Neural progenitor cell (in vitro differentiated cells): ENCODE results near the gene MYB.

Experiments used
- EZH2 ChIP-seq: fragments of 200-600 bp; sonication (generic); IDR thresholded peaks from 2 replicates; pipeline ENCODE4 v1.6.1; 2017; ENCODE audit warnings: antibody characterized with exemption, mild to moderate bottlenecking, moderate library complexity
- EZH2phosphoT487 ChIP-seq: fragments of 200-600 bp; sonication (generic); IDR thresholded peaks from 2 replicates; pipeline ENCODE4 v1.6.1; 2017; ENCODE audit warnings: antibody characterized with exemption
- TF ChIP-seq, protein P1 (sequence below): fragments of 200-600 bp; sonication (generic); IDR thresholded peaks from 2 replicates; pipeline ENCODE4 v1.5.1; 2017; ENCODE audit warnings: antibody characterized with exemption, mild to moderate bottlenecking

DNA sequence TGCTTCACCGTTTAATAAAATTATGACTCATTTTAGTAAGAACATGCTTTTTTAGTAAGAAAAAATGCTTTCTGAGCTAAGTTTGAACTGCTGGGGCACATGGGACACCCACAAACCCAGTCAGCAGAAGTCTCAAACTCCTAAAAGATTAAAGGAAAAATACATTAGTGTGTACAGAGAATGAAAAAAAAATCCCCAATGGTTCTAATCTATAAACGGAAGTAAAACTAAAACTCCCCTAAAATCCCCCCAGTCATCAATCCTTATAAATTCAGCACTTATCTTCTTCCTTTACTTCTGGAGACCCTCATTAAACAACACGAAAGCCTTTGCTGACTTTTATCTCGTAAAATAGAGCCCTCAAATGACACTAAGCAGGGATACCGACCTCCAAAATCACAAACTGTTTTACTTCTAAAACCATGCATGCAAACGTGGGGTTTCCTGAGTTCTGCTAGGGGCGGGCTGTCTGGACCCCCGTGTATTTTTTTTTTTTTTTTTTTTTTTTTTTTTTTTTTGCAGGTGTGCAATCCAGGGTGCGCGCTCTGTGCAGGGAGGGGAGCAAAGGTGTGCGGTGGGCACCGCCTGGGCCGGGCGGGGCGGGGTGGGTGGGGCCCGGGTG lies 1.1 kb upstream of the MYB start:
- TF ChIP-seq, protein P1, sequence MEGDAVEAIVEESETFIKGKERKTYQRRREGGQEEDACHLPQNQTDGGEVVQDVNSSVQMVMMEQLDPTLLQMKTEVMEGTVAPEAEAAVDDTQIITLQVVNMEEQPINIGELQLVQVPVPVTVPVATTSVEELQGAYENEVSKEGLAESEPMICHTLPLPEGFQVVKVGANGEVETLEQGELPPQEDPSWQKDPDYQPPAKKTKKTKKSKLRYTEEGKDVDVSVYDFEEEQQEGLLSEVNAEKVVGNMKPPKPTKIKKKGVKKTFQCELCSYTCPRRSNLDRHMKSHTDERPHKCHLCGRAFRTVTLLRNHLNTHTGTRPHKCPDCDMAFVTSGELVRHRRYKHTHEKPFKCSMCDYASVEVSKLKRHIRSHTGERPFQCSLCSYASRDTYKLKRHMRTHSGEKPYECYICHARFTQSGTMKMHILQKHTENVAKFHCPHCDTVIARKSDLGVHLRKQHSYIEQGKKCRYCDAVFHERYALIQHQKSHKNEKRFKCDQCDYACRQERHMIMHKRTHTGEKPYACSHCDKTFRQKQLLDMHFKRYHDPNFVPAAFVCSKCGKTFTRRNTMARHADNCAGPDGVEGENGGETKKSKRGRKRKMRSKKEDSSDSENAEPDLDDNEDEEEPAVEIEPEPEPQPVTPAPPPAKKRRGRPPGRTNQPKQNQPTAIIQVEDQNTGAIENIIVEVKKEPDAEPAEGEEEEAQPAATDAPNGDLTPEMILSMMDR = no peak
- TF ChIP-seq EZH2phosphoT487 = no peak
- TF ChIP-seq EZH2 = no peak
